H1 (cell line): Measurements from ENCODE around the gene P2RX6.

Experiments used
- CBX5 ChIP-seq: fragments of 300-800, 300-1000 bp; sonication (generic); IDR thresholded peaks from 2 replicates; pipeline ENCODE4 v1.7.1; 2016; ENCODE audit warnings: antibody characterized with exemption, low read length, low read depth
- CTCF ChIP-seq, 3 experiments: IDR thresholded peaks; 1 replicate in 2 of 3; 2 replicates in 1 of 3; pipeline versions ENCODE4 v1.5.1 to v1.6.1; 2011; ENCODE audit warnings: low read length in 3 of 3, mild to moderate bottlenecking in 3 of 3, inconsistent platforms in 2 of 3, low read depth in 1 of 3, moderate library complexity in 1 of 3; ENCODE audit not compliant: insufficient read depth in 1 of 3; ENCODE audit errors: control extremely low read depth in 1 of 3
- MAFK ChIP-seq: IDR thresholded peaks from 2 replicates; pipeline ENCODE4 v1.6.1; 2012; ENCODE audit warnings: low read depth, mild to moderate bottlenecking, improper control_type of control experiment, low read length
- NANOG ChIP-seq: IDR thresholded peaks from 2 replicates; pipeline ENCODE4 v1.6.1; 2011; ENCODE audit warnings: low read length, low read depth, mild to moderate bottlenecking, inconsistent platforms; ENCODE audit not compliant: insufficient read depth, poor library complexity, severe bottlenecking
- PHF8 ChIP-seq: fragments of 200-600 bp; sonication (generic); conservative IDR thresholded peaks from 2 replicates; pipeline ENCODE4 v1.7.1; 2012; ENCODE audit warnings: low read depth, mild to moderate bottlenecking, inconsistent platforms, low read length, moderate library complexity
- POLR2AphosphoS5 ChIP-seq: IDR thresholded peaks from 2 replicates; pipeline ENCODE4 v1.6.1; 2011; ENCODE audit warnings: low read depth, low read length
- RFX5 ChIP-seq: IDR thresholded peaks from 2 replicates; pipeline ENCODE4 v1.6.1; 2011; ENCODE audit warnings: low read depth, low read length, improper control_type of control experiment, borderline replicate concordance
- TEAD4 ChIP-seq: IDR thresholded peaks from 2 replicates; pipeline ENCODE4 v1.6.1; 2012; ENCODE audit warnings: low read depth, low read length, inconsistent platforms, mixed read lengths
- ZNF274 ChIP-seq: IDR thresholded peaks from 2 replicates; pipeline ENCODE4 v1.7.0; 2012; ENCODE audit warnings: low read length, borderline replicate concordance; ENCODE audit errors: extremely low read depth
- TF ChIP-seq, protein P1 (sequence below): IDR thresholded peaks from 2 replicates; pipeline ENCODE4 v1.6.1; 2011; ENCODE audit warnings: low read length, improper control_type of control experiment
- TF ChIP-seq, protein P2 (sequence below): IDR thresholded peaks from 2 replicates; pipeline ENCODE4 v1.6.1; 2012; ENCODE audit warnings: inconsistent platforms

DNA sequence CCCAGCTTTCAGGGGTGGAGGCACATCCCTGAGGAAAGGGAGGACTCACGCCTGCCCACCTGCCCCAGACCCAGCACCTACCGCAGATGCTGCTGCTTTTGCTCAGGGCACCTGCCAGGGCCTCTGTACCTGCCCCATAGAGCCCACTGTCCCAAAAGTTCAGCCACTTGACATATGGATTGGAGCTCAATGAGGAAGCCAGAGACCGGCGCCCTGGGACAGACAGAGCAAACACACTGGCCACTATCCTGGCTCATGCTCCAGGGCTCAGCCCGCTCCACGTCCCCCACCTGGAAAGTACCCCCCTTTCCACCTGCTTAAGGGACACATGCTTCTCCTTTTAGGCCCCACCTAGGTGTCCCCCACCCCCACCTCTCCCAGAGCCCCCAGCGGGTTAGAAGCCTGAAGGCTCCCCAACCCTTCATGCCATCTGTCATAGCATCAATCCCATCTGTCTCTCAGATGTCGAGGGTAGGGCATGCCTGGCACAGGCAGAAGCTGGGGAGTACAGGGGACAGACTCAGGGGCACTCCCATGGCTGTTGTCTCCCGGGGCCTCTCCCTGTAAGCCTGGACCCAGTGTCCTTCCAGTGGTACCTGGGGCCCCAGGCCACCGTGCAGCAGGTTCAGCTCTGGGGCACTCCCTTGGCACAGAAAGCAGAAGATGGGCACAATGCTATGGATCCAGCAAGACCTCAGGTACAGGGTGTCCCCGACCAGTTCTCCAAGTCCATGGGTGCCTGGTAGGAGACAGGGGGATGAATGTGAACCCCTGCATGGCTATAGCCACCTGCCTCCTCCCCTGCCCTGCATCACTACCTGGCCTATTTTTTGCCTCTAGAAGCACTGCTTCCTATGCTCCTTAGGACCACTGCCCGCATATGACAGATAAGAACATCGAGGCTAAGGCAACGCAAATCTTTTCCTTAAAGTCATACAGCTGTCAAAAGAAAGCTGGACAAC lies 2.2 kb upstream of the P2RX6 start:
- TF ChIP-seq POLR2AphosphoS5, result no peak
- TF ChIP-seq, protein P1, sequence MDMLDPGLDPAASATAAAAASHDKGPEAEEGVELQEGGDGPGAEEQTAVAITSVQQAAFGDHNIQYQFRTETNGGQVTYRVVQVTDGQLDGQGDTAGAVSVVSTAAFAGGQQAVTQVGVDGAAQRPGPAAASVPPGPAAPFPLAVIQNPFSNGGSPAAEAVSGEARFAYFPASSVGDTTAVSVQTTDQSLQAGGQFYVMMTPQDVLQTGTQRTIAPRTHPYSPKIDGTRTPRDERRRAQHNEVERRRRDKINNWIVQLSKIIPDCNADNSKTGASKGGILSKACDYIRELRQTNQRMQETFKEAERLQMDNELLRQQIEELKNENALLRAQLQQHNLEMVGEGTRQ, result no peak
- no peak for TF ChIP-seq TEAD4
- no peak for TF ChIP-seq MAFK
- TF ChIP-seq RFX5, result no peak
- TF ChIP-seq CTCF (IDR thresholded peaks at IDR 0.05; ENCODE audit: control extremely low read depth in 1 of 3, insufficient read depth in 1 of 3, low read depth in 1 of 3, low read length in 3 of 3), result no peak
- TF ChIP-seq CBX5, result no peak
- no peak for TF ChIP-seq PHF8
- TF ChIP-seq NANOG, result no peak
- TF ChIP-seq, protein P2, sequence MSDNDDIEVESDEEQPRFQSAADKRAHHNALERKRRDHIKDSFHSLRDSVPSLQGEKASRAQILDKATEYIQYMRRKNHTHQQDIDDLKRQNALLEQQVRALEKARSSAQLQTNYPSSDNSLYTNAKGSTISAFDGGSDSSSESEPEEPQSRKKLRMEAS, result no peak
- TF ChIP-seq ZNF274, result no peak
